Measurements from ENCODE around the gene MTUS2.

DNA sequence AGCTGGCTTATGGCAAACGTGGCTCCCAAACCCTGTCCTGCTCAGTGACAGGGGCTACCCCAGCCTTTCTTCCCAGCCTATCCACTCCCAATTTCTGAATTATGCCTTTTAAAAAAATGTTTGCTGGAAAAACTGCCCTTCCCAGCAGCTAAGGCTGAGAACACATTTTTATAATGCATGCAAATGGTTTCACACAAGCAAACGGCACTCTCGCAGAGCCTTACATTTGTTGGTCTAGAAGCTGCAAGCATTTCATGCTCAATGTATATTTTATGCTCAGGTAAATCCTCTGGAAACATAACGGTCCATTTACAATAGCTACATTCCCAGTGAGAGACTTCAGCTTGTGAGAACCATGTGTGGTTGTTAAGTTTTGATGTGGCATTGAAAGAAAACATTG lies 713.9 kb downstream of the MTUS2 start:
- no peak for TF ChIP-seq EZH2 (IDR thresholded peaks at IDR 0.05; ENCODE audit: low read depth, low read length, severe bottlenecking)
- TF ChIP-seq, protein P1, sequence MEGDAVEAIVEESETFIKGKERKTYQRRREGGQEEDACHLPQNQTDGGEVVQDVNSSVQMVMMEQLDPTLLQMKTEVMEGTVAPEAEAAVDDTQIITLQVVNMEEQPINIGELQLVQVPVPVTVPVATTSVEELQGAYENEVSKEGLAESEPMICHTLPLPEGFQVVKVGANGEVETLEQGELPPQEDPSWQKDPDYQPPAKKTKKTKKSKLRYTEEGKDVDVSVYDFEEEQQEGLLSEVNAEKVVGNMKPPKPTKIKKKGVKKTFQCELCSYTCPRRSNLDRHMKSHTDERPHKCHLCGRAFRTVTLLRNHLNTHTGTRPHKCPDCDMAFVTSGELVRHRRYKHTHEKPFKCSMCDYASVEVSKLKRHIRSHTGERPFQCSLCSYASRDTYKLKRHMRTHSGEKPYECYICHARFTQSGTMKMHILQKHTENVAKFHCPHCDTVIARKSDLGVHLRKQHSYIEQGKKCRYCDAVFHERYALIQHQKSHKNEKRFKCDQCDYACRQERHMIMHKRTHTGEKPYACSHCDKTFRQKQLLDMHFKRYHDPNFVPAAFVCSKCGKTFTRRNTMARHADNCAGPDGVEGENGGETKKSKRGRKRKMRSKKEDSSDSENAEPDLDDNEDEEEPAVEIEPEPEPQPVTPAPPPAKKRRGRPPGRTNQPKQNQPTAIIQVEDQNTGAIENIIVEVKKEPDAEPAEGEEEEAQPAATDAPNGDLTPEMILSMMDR (IDR thresholded peaks at IDR 0.05; ENCODE audit: control extremely low read depth in 1 of 3, insufficient read depth in 1 of 3, low read depth in 1 of 3, low read length in 3 of 3), result no peak
- TF ChIP-seq GABPA (IDR thresholded peaks at IDR 0.05; ENCODE audit: borderline replicate concordance, insufficient read depth, low read length), result no peak
- TF ChIP-seq HDAC2 (IDR thresholded peaks at IDR 0.05; ENCODE audit: borderline replicate concordance in 1 of 2, low read depth in 2 of 2, low read length in 2 of 2), result no peak
- no peak for TF ChIP-seq POLR2AphosphoS5 (IDR thresholded peaks at IDR 0.05; ENCODE audit: low read depth, low read length)
- TF ChIP-seq, protein P2, sequence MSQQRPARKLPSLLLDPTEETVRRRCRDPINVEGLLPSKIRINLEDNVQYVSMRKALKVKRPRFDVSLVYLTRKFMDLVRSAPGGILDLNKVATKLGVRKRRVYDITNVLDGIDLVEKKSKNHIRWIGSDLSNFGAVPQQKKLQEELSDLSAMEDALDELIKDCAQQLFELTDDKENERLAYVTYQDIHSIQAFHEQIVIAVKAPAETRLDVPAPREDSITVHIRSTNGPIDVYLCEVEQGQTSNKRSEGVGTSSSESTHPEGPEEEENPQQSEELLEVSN (IDR thresholded peaks at IDR 0.05), result no peak
- TF ChIP-seq POLR2A (IDR thresholded peaks at IDR 0.05; ENCODE audit: control extremely low read depth in 1 of 2, low read depth in 2 of 2, low read length in 2 of 2), result no peak
